Fibroblast of lung (primary cell): ENCODE results near the gene OR6X1.

Source experiments
- CTCF ChIP-seq, 2 donors: IDR thresholded peaks in 1 of 2; conservative IDR thresholded peaks in 1 of 2; 1 replicate in 1 of 2; 2 replicates in 1 of 2; pipeline ENCODE4 v1.5.1; 2011 to 2012; ENCODE audit warnings: low read length in 2 of 2, control low read depth in 1 of 2, inconsistent platforms in 1 of 2, low read depth in 1 of 2, mild to moderate bottlenecking in 1 of 2
- EZH2 ChIP-seq: IDR thresholded peaks from 2 replicates; pipeline ENCODE4 v1.5.1; 2012; ENCODE audit warnings: low read length, control low read depth, mild to moderate bottlenecking; ENCODE audit errors: missing control alignments

- TF ChIP-seq CTCF (conservative IDR thresholded peaks at IDR 0.05 in 1 of 2, IDR thresholded peaks at IDR 0.05 in 1 of 2; ENCODE audit: low read depth in 1 of 2, low read length in 2 of 2) (no peak), EZH2 (no peak)
Measured at GRCh38 chr11:123799438-123799837, 45.1 kb upstream of the OR6X1 start.
